ENCODE data around the gene NRDC.

DNA sequence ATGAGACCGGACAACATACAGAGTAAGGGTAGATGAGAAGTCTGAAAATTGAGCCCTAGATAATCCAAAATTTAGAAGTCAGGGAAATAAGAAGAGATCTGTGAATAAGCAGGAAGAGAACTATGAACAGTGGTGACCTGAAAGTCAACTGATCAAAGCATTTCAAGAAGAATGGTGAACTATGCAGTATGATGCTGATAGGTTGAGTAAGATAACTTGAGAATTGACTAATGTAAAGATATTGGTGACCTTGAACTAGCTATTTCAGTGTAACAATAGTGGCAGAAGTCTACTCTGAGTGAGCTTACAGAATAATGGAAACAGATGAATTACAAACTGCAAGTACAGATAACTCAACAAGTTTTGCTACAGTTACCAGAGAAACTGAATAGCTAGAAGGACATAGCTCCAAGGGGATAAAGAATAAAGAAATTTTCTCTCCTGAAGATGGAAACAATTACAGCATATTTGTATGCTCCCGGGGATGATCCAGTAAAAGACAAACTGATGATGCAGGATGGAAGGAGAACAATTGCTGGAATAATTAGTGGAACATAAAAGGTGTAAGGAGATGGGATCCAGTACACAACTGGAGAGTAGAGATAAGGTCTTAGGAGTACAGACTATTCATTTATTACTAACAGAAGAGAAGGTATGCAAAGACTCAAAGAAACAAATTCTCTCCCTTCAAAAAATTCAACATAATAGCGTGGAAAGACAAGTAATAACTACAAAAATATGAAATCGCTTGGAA, 10.9 kb downstream of the NRDC start:
- TF ChIP-seq POLR2A (IDR thresholded peaks at IDR 0.05; ENCODE audit: borderline replicate concordance, extremely low read depth, insufficient read depth, insufficient read length) (no peak), CEBPB (IDR thresholded peaks at IDR 0.05; ENCODE audit: low read depth) (no peak), CTCF (IDR thresholded peaks at IDR 0.05 in 2 of 3, conservative IDR thresholded peaks at IDR 0.05 in 1 of 3; ENCODE audit: borderline replicate concordance in 1 of 3, insufficient read depth in 1 of 3, low read depth in 2 of 3, low read length in 2 of 3) (no peak), JUND (IDR thresholded peaks at IDR 0.05) (no peak), EGR1 (IDR thresholded peaks at IDR 0.05; ENCODE audit: low read depth) (no peak), EZH2phosphoT487 (IDR thresholded peaks at IDR 0.05; ENCODE audit: borderline replicate concordance) (no peak), MAX (IDR thresholded peaks at IDR 0.05) (no peak), RAD21 (IDR thresholded peaks at IDR 0.05; ENCODE audit: low read depth) (no peak), YY1 (IDR thresholded peaks at IDR 0.05; ENCODE audit: extremely low read depth, insufficient replicate concordance, low read depth, low read length) (no peak), ZFX (IDR thresholded peaks at IDR 0.05) (no peak), EZH2 (IDR thresholded peaks at IDR 0.05) (no peak)
